HG03196 (cell line): ENCODE results near the gene WDFY4.

Experiments used
- ATAC-seq: cut with Tn5 transposase; IDR thresholded peaks from one replicate; pipeline ENCODE4 v1.9.1; 2021; ENCODE audit not compliant: unreplicated experiment

The WDFY4 gene

GRCh38 chr10:48813291-48813690 is 128.6 kb downstream of the WDFY4 start:
- no peak for ATAC-seq

GRCh38 chr10:48813825-48814224 is 129.2 kb downstream of the WDFY4 start:
- no peak for ATAC-seq

GRCh38 chr10:48814933-48815332 is 130.3 kb downstream of the WDFY4 start:
- ATAC-seq = no peak

GRCh38 chr10:48817141-48817540 is 132.5 kb downstream of the WDFY4 start:
- ATAC-seq = no peak

- no peak for ATAC-seq
Measured at GRCh38 chr10:48818081-48818480, 133.4 kb downstream of the WDFY4 start.

- ATAC-seq = no peak
Measured at GRCh38 chr10:48818861-48819520, 134.3 kb downstream of the WDFY4 start.

GRCh38 chr10:48819783-48820182 is 135.1 kb downstream of the WDFY4 start:
- ATAC-seq = no peak

GRCh38 chr10:48820231-48820630 is 135.6 kb downstream of the WDFY4 start:
- ATAC-seq = no peak

GRCh38 chr10:48820699-48821098 is 136.0 kb downstream of the WDFY4 start:
- no peak for ATAC-seq

- no peak for ATAC-seq
Measured at GRCh38 chr10:48821111-48821510, 136.4 kb downstream of the WDFY4 start.

- ATAC-seq = no peak
Measured at GRCh38 chr10:48821692-48822091, 137.0 kb downstream of the WDFY4 start.

GRCh38 chr10:48833674-48834073 is 149.0 kb downstream of the WDFY4 start:
- no peak for ATAC-seq

GRCh38 chr10:48834189-48834965 is 149.7 kb downstream of the WDFY4 start:
- no peak for ATAC-seq

GRCh38 chr10:48835781-48836180 is 151.1 kb downstream of the WDFY4 start:
- ATAC-seq = no peak

- no peak for ATAC-seq
Measured at GRCh38 chr10:48836605-48837004, 151.9 kb downstream of the WDFY4 start.

GRCh38 chr10:48838834-48839233 is 154.2 kb downstream of the WDFY4 start:
- ATAC-seq = no peak

GRCh38 chr10:48839809-48840679 is 155.4 kb downstream of the WDFY4 start:
- ATAC-seq = no peak

GRCh38 chr10:48842231-48842630 is 157.6 kb downstream of the WDFY4 start:
- ATAC-seq = no peak

- no peak for ATAC-seq
Measured at GRCh38 chr10:48843198-48843597, 158.5 kb downstream of the WDFY4 start.

- ATAC-seq = no peak
Measured at GRCh38 chr10:48844616-48845015, 159.9 kb downstream of the WDFY4 start.

GRCh38 chr10:48845512-48845911 is 160.8 kb downstream of the WDFY4 start:
- no peak for ATAC-seq

GRCh38 chr10:48847691-48848090 is 163.0 kb downstream of the WDFY4 start:
- ATAC-seq = no peak
